Esophagus muscularis mucosa (tissue), 4 donors: ENCODE measurements around the gene HIVEP2.

ENCODE experiments used
- EP300 ChIP-seq: sonication (generic); formaldehyde crosslinking; IDR thresholded peaks from one replicate; pipeline ENCODE4 v1.6.1; 2017; ENCODE audit warnings: antibody characterized with exemption
- POLR2A ChIP-seq: fragments of 450-650 bp; IDR thresholded peaks from one replicate; pipeline ENCODE4 v1.6.1; 2017; ENCODE audit warnings: antibody characterized with exemption, moderate library complexity, mild to moderate bottlenecking, low read depth
- POLR2AphosphoS5 ChIP-seq, 2 donors: sonication (generic); formaldehyde crosslinking; IDR thresholded peaks; one replicate each; pipeline ENCODE4 v1.6.1; 2017; ENCODE audit warnings: antibody characterized with exemption in 2 of 2
- TF ChIP-seq, protein P1 (sequence below), 3 experiments: fragments of 200-600 bp in 2 of 3; fragments of 450-650 bp in 1 of 3; sonication (generic) in 2 of 3; IDR thresholded peaks; one replicate each; pipeline ENCODE4 v1.5.1; 2017 to 2019; ENCODE audit warnings: antibody characterized with exemption in 3 of 3, mild to moderate bottlenecking in 2 of 3, moderate library complexity in 1 of 3

DNA sequence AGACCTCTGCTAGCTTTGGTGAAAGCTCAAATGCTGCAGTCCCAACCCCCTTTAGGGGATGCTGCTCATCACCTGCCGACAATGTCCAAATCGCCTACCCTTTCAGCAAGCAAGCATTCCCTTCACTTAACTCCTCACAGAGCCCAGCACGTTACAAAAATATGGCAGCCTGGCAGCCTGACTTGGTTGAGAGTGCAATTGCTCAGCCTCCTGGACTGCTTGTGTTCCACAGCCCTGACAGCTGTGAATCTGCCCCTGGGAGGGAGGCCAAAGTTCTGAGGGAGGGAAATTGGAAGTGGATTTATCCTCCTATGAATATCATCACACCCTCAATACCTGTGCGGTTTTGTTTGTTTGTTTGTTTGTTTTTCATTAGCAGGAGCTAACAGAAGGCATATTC lies 231.0 kb downstream of the HIVEP2 start:
- TF ChIP-seq, protein P1, sequence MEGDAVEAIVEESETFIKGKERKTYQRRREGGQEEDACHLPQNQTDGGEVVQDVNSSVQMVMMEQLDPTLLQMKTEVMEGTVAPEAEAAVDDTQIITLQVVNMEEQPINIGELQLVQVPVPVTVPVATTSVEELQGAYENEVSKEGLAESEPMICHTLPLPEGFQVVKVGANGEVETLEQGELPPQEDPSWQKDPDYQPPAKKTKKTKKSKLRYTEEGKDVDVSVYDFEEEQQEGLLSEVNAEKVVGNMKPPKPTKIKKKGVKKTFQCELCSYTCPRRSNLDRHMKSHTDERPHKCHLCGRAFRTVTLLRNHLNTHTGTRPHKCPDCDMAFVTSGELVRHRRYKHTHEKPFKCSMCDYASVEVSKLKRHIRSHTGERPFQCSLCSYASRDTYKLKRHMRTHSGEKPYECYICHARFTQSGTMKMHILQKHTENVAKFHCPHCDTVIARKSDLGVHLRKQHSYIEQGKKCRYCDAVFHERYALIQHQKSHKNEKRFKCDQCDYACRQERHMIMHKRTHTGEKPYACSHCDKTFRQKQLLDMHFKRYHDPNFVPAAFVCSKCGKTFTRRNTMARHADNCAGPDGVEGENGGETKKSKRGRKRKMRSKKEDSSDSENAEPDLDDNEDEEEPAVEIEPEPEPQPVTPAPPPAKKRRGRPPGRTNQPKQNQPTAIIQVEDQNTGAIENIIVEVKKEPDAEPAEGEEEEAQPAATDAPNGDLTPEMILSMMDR (IDR thresholded peaks at IDR 0.05), result no peak
- no peak for TF ChIP-seq POLR2AphosphoS5 (IDR thresholded peaks at IDR 0.05)
- no peak for TF ChIP-seq POLR2A
- no peak for TF ChIP-seq EP300
